Astrocyte of the cerebellum (primary cell): ENCODE data around the gene CEBPB.
"Not testable (repeated sequence)": the region's sequence is repeated elsewhere in the genome, so short reads cannot be mapped to it uniquely, and the experiment has no call there.

Experiments
- DNase-seq: peaks from one replicate; pipeline ENCODE4 v3.0.0-alpha.2; 2011; ENCODE audit warnings: low read depth
- H3K4me3 ChIP-seq: 2 replicates; pipeline ENCODE4 v1.5.1; 2011; ENCODE audit warnings: mild to moderate bottlenecking, low read depth, low read length, moderate library complexity
- CTCF ChIP-seq: IDR thresholded peaks from 2 replicates; pipeline ENCODE4 v1.5.1; 2012; ENCODE audit warnings: low read length, low read depth, moderate library complexity, mild to moderate bottlenecking; ENCODE audit errors: missing control alignments
- in situ Hi-C: cut with HindIII; loops from 2 replicates; pipeline ENCODE4 v1.10.0; 2017; ENCODE audit warnings: low sequenced_read_pairs

The CEBPB gene

DNA sequence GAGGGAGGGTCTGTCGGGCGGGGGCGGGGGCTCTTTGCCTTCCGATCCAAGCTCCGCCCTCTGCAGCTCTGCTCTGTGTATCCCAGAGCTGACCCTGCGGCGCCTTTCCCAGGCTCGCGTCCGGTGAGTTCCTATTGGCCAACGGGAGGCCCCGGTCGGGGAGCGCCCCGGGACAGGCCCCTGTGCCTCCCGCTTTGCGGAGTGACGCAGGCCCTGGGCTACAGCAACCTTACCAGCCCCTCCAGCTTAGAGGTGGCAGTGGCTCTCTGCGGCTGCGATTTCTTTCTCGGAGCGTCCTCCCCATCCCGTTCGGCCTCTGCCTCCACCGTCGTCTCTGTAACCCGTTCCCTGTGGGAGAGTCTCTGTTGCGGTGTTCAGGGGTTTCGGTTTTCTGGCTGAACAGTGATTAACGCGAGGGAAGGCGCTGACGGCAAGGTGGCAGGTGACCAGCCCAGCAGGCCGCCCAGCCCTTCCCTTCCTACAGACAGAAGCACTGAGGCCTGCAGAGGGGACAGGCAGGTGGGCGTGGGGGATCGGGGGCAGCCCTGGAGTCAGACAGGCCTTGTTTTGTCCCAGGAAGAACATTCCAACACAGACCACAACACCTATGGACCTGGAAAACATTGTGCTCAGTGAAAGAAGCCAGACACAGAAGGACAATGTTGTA, 18.1 kb upstream of the CEBPB start:
- peak overlapping the region; percentile 42 for H3K4me3 ChIP-seq
- no peak for DNase-seq
- in situ Hi-C loops = no loop called here
- TF ChIP-seq CTCF = no peak

DNA sequence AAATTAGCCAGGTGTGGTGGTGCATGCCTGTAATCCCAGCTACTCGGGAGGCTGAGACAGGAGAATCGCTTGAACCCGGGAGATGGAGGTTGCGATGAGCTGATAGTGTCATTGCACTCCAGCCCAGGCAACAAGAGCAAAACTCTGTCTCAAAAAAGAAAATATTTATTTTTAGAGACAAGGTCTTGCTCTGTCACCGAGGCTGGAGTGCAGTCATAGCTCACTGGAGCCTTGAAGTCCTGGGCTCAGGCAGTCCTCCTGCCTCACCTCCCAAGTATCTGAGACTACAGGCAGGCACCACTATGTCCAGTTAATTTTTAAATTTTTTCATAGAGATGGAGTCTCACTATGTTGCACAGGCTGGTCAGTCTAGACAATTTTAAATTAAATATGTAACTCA, 16.2 kb upstream of the CEBPB start:
- H3K4me3 ChIP-seq = no peak overlapping the region
- no peak for TF ChIP-seq CTCF
- no peak for DNase-seq
- in situ Hi-C loops = no loop called here

- H3K4me3 ChIP-seq = no peak overlapping the region
- DNase-seq = no peak
- in situ Hi-C loops = loop anchor here (5.0 kb wide), 1 partner anchor 49 kb away; no protein-coding TSS in a partner anchor
- TF ChIP-seq CTCF = no peak
Observed at GRCh38 chr20:50175938-50176933, 14.4 kb upstream of the CEBPB start.

GRCh38 chr20:50178672-50179071, 12.0 kb upstream of the CEBPB start:
- H3K4me3 ChIP-seq, DNase-seq: not testable (repeated sequence)
- in situ Hi-C loops = loop anchor here (5.0 kb wide), 1 partner anchor 51 kb away; no protein-coding TSS in a partner anchor

DNA sequence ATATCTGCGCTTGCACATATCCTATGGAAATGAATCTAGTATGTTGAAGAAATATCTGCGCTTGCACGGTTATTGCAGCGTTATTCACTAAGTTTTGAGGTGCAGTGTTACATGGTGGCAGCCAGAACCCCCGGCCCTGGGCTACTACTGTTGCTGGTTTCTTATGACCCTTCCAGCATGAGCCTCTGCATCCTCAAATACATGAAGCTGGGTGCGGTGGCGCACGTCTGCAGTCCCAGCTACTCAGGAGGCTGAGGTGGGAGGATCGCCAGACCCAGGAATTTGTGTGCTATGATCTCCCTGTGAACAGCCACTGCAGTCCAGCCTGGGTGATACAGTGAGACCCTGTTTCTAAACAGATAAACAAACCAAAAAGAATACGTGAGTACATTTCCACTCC, 9.3 kb upstream of the CEBPB start:
- in situ Hi-C loops = no loop called here
- TF ChIP-seq CTCF = no peak
- no peak overlapping the region for H3K4me3 ChIP-seq
- DNase-seq = no peak

DNA sequence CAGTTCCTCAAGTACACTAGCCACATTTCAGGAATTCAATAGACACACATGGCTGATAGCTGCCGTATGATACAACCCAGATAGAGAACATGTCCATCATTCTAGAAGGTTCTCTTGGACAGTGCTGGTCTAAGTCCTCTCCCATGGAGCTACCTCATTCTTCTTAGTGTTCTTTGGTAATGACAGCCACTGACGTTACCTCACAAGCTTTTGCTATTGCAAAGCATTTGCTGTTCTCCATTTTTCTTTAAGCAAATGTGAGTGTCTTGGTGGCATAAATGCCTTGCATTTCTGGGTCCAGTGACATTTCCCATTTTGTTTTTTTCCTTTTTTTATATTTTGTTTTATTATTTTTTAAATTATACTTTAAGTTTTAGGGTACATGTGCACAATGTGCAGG, 8.3 kb upstream of the CEBPB start:
- DNase-seq = no peak
- no peak overlapping the region for H3K4me3 ChIP-seq
- TF ChIP-seq CTCF = no peak
- in situ Hi-C loops = no loop called here

GRCh38 chr20:50185426-50185825, 5.2 kb upstream of the CEBPB start:
- H3K4me3 ChIP-seq = no peak overlapping the region
- TF ChIP-seq CTCF = no peak
- no peak for DNase-seq
- in situ Hi-C loops = no loop called here
